GM21423 (cell line): ENCODE measurements around the gene ZSCAN23.
"Not testable (repeated sequence)": the region's sequence is repeated elsewhere in the genome, so short reads cannot be mapped to it uniquely, and the experiment has no call there.

ENCODE experiments used
- ATAC-seq: cut with Tn5 transposase; IDR thresholded peaks from one replicate; pipeline ENCODE4 v1.9.1; 2021; ENCODE audit warnings: mild to moderate bottlenecking, moderate library complexity; ENCODE audit not compliant: unreplicated experiment

The ZSCAN23 gene

DNA sequence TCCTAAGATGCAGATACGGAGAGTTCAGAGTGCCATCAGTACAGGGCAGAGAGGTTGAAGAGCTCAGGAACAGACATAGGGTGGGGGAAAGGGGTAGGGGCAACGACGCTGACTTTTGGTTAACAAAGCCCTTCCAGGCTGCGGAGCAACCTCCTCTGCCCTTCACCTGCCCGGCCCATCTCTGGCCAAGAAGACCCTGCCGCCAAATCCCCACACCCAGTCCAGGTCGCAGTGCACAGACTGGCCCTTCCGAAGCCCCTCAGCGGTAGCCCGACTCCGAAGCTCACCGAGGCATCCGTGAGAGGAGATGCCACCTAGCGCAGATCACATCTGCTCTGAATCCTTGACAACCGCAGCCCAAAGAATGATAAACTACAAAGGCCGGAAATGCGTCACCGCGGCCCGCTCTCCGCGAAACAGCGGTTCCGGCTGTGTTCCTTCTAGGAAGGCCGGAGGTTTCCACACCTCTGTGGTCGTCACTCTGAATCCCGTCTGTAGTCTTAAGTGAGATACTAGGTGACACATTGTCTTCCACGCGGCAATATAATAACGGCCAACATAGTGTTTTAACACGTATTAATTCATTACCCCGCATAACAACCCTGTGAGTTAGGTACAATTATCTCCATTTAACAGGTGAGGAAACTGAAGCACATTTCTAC lies at the start of gene ZSCAN23:
TSS of gene ZSCAN23 (minus strand) at position 380 of the 662 bp plus-strand sequence. CDS start 7,225 bp downstream, outside the sequence.
- peak; percentile 95 for ATAC-seq

DNA sequence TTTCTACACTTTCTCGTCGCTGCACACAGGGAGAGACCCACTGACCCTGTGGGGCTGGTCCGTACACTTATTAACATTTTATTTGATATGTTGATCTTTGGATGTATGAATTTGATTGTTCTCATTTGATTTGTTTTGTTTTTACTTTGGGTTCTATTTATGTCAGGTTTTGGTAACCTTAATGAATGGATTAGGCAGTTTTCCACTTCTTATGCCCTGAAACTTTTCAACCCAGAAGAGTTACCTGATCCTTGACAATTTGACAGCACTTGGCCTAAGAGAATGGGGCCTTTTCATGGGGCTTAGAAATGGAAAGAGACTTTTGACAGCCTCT lies 48.7 kb upstream of the ZSCAN23 start:
- ATAC-seq: no peak

DNA sequence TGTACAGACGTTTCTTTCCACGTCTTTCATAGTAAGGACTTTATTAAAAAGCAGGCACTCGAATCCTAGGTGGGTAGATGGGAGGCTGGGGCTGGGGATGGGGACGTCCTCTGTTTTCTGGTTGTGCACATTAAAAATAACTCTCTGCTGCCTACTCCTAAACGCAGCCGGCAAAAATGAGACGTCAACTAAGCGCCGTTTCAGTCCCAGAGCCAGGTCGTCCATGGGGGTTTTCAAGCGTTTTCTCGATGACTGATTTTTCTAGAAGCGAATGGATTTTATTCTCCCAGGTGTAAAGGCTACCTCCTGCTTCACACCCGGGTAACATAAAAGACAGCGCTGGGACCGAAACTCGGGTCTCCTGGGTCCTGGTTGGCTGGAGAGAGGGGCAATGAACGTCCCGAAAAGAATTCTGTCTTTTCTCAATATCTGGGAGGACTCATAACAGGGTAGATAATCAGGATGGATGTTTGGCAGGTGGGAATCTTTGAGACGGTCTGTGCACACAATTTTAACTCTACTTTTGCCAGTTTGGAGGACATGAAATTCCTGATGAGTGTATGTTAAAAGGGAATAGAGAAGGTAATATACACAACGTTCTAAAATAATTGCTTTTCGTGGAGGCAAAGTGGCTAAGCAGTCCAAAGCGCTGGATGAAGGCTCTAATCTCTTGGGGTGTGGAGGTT lies 47.1 kb upstream of the ZSCAN23 start:
- ATAC-seq: no peak

DNA sequence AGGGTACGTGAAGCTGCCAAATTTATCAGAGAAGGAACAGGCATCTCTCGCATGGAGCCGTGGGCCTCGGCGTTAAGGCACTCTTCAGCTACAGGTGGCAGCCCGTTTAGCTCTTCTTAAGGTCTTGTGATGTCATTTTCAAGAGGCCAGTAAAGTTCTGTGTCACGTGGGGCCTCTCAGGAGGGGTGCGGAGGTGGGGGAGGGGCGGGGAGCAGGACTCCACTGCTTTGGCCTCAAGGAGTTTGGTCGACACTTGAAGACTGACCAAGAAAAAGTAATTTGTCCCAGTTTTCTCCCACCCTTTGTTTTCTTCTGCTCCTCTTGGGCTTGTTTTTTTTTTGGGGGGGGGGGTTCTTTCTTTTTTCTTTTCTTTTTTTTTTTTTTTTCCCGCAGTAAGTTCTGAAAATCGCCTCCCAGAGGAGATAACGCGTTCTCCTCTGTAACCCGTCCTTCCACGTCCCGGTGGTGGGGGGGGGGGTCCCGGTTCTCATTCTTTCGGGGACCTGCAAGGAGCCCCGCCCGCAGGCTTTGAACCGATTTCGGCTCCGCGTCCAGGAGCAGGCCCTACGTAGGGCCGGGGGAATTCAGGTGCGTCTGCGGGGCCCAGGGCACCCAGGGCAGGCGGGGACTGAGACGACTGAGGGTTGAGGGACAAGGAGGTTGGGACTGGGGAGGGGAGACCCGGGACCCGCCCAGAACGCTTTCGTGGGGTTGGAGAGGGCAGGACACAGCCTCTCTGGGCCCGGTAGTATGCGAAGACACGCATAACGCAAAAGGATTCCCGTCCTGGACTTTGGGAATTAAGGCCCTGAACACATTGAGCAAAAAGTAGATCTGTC lies 46.3 kb upstream of the ZSCAN23 start:
- peak; percentile 63 for ATAC-seq

DNA sequence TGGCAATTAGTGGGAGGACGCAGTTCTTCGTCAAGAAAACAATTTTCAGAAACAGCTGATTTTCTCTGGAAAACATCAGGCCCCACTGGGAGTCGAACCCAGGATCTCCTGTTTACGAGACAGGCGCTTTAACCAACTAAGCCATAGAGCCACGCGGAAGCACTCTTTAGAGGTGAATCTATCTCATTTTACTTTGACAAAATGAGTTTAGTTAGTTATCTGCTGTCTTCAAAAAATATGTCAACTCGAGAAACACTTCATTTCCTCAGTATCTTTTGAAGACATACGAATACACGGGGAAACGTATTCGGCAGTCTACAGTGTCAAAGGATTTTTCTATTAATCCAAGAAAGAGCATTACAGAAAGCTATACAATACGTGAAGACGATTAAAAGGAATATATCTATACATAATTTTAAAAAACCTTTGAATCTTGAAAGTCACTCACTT lies 45.6 kb upstream of the ZSCAN23 start:
- ATAC-seq: no peak

DNA sequence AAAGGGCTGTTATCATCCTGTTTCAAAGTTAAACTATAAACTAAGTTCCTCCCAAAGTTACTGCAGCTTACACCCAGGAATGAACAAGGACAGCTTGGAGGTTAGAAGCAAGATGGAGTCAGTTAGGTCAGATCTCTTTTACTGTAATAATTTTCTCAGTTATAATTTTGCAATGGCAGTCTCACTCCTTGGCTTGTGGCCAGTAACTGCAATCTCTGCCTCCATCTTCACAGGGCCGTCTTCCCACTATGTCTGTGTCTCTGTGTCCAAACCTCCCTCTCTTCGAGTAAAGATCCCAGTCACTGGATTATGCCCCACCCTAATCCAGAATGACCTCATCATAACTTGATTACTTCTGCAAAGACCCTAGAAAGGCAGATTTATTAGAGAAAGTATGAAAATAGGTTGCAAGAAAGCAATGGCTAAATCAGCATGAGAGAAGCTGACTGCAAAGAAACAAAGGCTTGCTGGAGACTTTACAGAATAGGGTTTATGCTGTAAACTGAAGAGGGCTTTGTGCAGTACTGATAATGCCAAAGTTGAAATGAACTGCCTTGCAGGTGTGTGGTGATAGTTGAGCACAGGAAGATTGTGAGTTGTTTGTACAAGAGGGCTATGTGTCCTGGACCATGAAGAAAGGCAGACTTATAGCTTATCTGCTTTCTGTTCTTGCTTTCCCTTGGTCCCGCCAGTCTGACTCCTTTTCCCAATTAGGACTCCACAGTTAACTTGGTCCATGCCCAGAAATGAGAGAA lies 43.9 kb upstream of the ZSCAN23 start:
- ATAC-seq: no peak

DNA sequence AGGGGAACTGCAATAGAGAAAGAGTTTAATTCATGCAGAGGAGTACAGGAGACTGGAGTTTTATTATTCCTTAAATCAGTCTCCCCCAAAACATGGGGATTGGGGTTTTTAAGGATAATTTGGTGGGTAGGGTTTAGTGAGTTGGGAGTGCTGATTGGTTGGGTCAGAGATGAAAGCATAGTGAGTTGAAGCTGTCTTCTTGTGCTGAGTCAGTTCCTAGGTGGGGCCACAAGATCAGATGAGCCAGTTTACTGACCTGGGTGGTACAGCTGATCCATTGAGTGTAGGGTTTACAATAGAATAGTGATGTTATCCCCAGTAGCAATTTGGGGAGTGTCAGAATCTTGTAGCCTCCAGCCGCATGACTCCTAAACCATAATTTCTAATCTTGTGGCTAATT lies 43.2 kb upstream of the ZSCAN23 start:
- ATAC-seq: no peak

DNA sequence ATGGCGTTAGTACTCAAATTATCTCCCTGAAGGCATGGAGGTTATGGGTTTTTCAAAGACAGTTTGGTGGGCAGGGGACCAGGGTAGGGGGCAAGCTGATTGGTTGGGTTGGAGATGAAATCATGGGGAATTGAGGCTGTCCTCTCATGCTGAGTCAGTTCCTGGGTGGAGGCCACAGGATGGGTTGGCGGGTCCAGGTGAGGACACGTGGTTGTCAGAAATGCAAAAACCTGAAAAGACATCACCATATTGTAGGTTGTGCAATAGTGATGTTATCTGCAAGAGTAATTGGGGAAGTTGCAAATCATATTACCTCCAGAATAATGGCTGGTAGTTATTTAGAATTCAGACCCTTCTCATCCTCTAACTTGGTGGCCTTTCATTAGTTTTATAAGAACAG lies 42.2 kb upstream of the ZSCAN23 start:
- ATAC-seq: no peak

DNA sequence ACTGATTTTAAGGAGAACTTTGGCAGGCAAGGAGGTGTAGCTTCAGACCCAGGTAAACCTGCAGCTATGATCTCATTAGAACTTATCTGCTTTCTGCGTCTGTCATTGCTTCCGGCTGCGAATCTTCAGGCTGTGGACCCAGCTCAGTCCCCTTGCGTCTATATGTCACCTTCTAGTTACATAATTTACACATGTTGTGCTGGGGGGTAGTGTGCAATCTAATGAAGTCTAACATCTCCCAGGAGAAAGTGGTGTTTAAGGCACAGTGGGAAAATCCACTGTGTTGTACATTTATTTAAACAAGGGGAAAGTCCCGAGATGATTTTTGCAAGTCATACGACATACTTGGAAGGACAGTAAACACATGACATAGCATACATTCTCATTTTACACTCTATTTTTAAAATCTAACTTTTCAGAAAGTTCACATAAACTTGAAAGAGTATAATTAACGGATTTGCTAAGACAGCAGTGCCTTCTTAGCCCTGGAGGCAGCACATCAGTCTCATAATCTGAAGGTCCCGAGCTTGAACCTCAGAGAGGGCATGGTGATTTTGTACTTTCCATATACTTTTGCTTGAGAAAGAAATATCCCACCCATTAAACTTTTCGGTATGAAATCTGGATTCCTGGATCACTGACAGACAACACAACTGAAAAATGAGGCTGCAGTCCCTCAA lies 37.1 kb upstream of the ZSCAN23 start:
- no peak for ATAC-seq

DNA sequence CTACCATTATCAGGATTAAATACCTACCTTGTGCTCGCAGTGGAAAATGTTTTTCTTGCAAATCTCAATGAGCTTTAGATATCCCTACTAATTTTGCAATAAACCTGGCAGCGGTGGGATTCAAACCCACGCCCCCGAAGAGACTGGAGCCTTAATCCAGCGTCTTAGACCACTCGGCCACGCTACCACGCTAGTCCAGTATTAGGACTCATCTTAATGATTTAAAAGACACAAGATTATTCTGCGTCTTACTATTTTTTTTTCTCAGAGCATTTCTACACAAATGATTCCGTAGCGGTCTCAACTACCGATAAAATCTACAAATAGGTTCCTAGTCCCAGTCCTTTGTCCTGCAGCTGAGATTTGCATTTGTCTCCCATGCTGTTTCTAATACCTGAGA lies 35.2 kb upstream of the ZSCAN23 start:
- no peak for ATAC-seq

DNA sequence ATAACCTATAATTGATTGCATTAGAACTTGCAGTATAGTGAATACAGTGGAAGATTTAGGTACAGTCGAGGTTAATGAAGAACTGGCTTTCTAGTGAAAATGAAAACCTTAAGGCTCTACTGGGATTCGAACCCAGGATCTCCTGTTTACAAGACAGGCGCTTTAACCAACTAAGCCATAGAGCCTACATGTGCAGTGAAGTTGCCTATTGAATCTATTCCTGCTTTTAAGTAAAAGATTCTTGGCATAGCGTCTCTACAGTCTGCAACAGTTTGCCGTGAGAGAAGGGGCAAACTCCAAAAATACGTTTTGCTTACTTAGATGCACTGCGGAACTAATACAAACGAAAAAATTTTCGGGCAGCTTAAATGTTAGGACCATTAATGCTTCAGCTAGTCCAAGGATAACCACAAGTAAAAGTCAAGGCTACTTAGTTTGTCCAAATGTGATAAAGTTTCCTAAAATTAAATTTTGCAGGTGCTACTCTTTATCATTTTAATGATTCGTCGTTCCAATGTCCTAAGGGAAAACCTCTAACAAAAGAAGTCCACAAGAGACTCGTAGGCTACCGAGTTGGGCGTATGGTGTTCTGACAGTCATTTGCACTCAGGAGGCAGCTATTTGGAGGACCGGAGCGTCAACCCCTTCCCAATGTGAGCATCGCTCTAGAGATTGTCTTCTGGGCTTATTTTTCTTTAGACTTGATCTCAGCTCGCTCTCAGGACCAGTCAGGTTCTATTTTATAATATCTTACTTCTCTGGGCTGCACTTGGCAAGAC lies 31.3 kb upstream of the ZSCAN23 start:
- ATAC-seq: no peak

DNA sequence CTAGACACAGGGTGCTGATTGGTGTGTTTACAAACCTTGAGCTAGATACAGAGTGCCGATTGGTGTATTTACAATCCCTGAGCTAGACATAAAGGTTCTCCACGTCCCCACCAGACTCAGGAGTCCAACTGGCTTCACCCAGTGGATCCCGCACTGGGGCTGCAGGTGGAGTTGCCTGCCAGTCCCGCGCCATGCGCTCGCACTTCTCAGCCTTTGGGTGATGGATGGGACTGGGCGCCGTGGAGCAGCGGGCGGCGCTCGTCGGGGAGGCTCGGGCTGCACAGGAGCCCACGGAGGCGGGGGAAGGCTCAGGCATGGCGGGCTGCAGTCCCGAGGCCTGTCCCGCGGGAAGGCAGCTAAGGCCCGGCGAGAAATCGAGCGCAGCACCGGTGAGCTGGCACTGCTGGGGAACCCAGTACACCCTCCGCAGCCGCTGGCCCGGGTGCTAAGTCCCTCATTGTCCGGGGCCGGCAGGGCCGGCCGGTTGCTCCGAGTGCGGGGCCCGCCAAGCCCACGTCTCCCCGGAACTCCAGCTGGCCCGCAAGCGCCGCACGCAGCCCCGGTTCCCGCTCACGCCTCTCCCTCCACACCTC lies 26.0 kb upstream of the ZSCAN23 start:
- ATAC-seq: not testable (repeated sequence)

DNA sequence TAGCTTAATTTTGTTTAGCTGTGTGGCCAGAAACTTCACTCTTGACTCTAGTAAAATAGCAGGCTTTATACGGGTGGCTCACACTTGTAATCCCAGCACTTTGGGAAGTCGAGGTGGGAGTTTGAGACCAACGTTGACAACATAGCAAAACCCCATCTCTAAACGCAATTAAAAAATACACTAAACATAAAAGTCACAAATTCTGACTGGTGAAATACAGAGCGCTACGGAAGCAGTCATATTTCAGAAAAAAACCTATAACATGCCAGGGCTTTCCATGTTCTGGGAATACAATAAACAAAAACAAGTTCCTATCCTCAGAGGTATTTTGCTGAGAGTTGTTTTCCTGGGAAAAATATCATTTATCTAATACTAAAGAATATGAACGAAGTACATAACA lies 24.8 kb upstream of the ZSCAN23 start:
- ATAC-seq: no peak

DNA sequence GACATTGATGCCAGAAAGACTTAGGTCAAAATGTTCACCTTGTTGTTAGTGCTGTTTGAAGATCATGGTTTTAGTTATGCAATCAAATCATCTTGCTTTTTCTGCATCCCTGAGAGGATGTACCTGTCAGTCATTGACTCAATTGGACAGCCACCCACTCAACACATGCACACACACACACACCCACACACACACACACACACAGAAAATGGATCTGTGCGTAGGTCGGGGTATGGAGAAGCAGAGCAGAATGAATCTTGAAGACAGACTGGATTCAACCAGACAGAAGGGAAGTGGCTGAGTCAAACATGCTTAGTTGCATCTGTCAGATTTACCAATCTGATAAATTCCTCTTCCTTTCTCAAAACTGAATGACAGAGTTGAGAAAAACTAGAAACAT lies 19.1 kb upstream of the ZSCAN23 start:
- ATAC-seq: no peak

DNA sequence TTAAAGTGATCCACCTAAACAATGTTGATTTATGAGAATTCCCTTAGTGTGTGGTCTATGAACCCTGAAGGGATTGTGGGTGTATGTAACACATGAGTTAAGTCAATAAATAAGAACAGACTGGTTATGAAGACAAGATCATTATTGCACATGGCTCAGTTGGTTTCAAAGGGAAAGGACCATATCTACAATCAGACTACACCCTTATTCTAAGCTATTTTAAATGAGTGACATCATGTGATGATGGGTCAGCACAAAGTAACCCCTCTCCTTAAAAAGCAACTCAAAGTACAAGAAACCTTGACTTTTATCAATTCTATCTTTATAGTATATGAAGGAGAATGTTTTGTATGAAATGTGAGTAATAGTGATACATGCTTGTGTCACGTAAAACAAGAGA lies 15.3 kb upstream of the ZSCAN23 start:
- no peak for ATAC-seq

DNA sequence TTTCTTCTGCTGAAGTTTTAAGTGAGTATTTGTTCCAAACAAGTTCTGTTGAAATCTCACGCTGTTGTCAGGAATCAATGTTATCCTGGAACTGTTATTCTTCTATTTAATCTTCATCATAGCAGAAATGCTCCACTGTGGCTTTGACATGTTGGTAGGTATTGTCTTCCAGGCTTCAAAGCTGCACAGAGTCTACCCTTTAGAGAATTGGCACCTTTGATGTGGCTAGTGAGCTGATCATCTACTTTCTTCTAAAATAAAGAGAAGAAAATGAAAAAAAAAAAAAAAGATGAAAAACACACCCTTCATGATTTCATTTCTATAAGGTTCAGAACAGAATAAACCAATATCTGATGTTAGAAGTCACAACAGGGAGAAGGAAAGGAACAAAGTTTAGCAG lies 5.8 kb upstream of the ZSCAN23 start:
- no peak for ATAC-seq

DNA sequence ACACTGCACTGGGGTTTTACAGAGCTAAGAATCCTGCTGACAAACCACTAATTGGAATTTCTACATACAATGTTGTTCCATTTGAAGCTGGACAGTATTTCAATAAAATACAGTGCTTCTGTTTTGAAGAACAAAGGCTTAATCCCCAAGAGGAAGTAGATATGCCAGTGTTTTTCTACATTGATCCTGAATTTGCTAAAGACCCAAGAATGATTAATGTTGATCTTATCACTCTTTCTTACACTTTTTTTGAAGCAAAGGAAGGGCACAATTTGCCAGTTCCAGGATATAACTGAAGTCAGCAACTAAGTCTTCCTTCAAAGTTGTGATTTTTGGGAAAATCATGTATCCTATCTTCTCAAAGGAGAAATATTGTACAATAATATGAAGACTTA lies 4.2 kb upstream of the ZSCAN23 start:
- ATAC-seq: not testable (repeated sequence)

DNA sequence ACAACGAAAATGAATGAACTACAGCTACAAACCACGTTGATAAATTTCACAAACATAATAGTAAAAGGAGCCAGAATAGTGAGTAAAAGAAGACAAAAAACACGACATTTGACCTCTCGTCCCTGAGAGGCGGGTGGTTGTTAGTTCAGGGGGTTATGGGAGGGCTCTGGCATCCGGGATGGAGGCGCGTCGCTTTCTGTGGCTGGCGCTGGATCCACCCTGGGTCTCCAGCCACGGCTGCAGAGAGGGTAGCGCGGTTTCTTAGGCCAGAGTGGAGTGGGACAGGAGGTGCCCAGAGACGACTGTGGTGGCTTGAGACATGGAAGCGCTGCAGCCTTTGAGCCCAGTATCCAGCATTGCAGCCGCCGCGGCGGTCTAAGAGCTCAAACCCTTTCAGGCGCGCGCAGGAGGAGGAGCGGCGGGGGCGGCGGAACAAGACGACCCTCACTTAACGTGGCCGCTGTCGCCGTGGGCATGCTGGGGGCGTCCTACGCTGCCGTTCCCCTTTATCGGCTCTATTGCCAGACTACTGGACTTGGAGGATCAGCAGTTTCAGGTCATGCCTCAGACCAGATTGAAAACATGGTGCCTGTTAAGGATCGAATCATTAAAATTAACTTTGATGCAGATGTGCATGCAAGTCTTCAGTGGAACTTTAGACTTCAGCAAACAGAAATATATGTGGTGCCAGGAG lies 3.7 kb upstream of the ZSCAN23 start:
- ATAC-seq: no peak

DNA sequence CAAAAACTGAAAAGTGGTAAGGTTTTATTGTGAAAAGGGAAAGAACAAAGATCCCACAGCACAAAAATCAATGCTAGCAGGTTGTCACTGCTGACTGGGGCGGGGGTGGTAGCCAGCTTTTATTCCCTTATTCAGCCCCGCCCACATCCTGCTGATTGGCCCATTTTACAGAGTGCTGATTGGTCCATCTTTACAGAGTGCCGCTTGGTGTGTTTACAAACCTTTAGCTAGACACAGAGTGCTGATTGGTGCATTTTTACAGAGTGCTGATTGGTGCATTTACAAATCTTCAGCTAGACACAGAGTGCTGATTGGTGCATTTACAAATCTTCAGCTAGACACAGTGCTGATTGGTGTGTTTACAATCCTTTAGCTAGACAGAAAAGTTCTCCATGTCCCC lies 1.5 kb upstream of the ZSCAN23 start:
- ATAC-seq: not testable (repeated sequence)
